ENCODE data around the gene PDLIM5.
A peak's percentile ranks its signal among the peaks of the same experiment; 100 is the strongest.

The PDLIM5 gene

GRCh38 chr4:94454405-94454804 is 2.7 kb downstream of the PDLIM5 start:
- TF ChIP-seq RARB (CRISPR knock-in tag; IDR thresholded peaks at IDR 0.05), result no peak
- no peak for TF ChIP-seq ZNF8 (CRISPR knock-in tag; IDR thresholded peaks at IDR 0.05)
- no peak for TF ChIP-seq ZNF565 (CRISPR knock-in tag; conservative IDR thresholded peaks at IDR 0.05; ENCODE audit: low read depth)
- no peak for TF ChIP-seq TCF4 (CRISPR knock-in tag; IDR thresholded peaks at IDR 0.05; ENCODE audit: borderline replicate concordance)
- no peak for TF ChIP-seq ZC3H10 (CRISPR knock-in tag; IDR thresholded peaks at IDR 0.05)
- TF ChIP-seq BACH2 (CRISPR knock-in tag; IDR thresholded peaks at IDR 0.05; ENCODE audit: borderline replicate concordance), result no peak
- TF ChIP-seq PPARA (CRISPR knock-in tag; IDR thresholded peaks at IDR 0.05; ENCODE audit: borderline replicate concordance), result no peak
- no peak for TF ChIP-seq ARNTL (CRISPR knock-in tag; IDR thresholded peaks at IDR 0.05; ENCODE audit: borderline replicate concordance, low read depth)
- TF ChIP-seq OSR1 (CRISPR knock-in tag; IDR thresholded peaks at IDR 0.05), result no peak
- no peak for TF ChIP-seq SNAI2 (CRISPR knock-in tag; IDR thresholded peaks at IDR 0.05)
- no peak for TF ChIP-seq TOX (CRISPR knock-in tag; IDR thresholded peaks at IDR 0.05; ENCODE audit: borderline replicate concordance)
- TF ChIP-seq ESRRG (CRISPR knock-in tag; IDR thresholded peaks at IDR 0.05), result no peak
- no peak for TF ChIP-seq GLIS3 (CRISPR knock-in tag; IDR thresholded peaks at IDR 0.05)
- TF ChIP-seq, protein P1, sequence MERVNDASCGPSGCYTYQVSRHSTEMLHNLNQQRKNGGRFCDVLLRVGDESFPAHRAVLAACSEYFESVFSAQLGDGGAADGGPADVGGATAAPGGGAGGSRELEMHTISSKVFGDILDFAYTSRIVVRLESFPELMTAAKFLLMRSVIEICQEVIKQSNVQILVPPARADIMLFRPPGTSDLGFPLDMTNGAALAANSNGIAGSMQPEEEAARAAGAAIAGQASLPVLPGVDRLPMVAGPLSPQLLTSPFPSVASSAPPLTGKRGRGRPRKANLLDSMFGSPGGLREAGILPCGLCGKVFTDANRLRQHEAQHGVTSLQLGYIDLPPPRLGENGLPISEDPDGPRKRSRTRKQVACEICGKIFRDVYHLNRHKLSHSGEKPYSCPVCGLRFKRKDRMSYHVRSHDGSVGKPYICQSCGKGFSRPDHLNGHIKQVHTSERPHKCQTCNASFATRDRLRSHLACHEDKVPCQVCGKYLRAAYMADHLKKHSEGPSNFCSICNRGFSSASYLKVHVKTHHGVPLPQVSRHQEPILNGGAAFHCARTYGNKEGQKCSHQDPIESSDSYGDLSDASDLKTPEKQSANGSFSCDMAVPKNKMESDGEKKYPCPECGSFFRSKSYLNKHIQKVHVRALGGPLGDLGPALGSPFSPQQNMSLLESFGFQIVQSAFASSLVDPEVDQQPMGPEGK (CRISPR knock-in tag; IDR thresholded peaks at IDR 0.05; ENCODE audit: borderline replicate concordance), result no peak
- TF ChIP-seq ZFP3 (CRISPR knock-in tag; IDR thresholded peaks at IDR 0.05), result no peak
- no peak for TF ChIP-seq TSHZ2 (CRISPR knock-in tag; IDR thresholded peaks at IDR 0.05)
- no peak for TF ChIP-seq CREB5 (CRISPR knock-in tag; IDR thresholded peaks at IDR 0.05; ENCODE audit: low read depth)
- no peak for ATAC-seq

GRCh38 chr4:94455081-94455480 is 3.3 kb downstream of the PDLIM5 start:
- no peak for TF ChIP-seq POU6F1 (CRISPR knock-in tag; IDR thresholded peaks at IDR 0.05; ENCODE audit: borderline replicate concordance, low read depth)
- no peak for TF ChIP-seq ZNF8 (CRISPR knock-in tag; IDR thresholded peaks at IDR 0.05)
- no peak for TF ChIP-seq GLIS3 (CRISPR knock-in tag; IDR thresholded peaks at IDR 0.05)
- TF ChIP-seq ARNTL (CRISPR knock-in tag; IDR thresholded peaks at IDR 0.05; ENCODE audit: borderline replicate concordance, low read depth), result no peak
- TF ChIP-seq SNAI2 (CRISPR knock-in tag; IDR thresholded peaks at IDR 0.05), result no peak
- TF ChIP-seq ZC3H10 (CRISPR knock-in tag; IDR thresholded peaks at IDR 0.05), result no peak
- no peak for TF ChIP-seq ZFP3 (CRISPR knock-in tag; IDR thresholded peaks at IDR 0.05)
- no peak for TF ChIP-seq ISL1 (CRISPR knock-in tag; IDR thresholded peaks at IDR 0.05)
- TF ChIP-seq TOX (CRISPR knock-in tag; IDR thresholded peaks at IDR 0.05; ENCODE audit: borderline replicate concordance), result no peak
- TF ChIP-seq ZFP30 (CRISPR knock-in tag; IDR thresholded peaks at IDR 0.05), result no peak
- no peak for TF ChIP-seq ZNF70 (CRISPR knock-in tag; IDR thresholded peaks at IDR 0.05)
- no peak for ATAC-seq

GRCh38 chr4:94457692-94458106 is 6.0 kb downstream of the PDLIM5 start:
- no peak for TF ChIP-seq OSR1 (CRISPR knock-in tag; IDR thresholded peaks at IDR 0.05)
- 0 out of 3 replicates have a peak, but pooled peaks have one; percentile 13 for ATAC-seq

GRCh38 chr4:94458682-94459081 is 6.9 kb downstream of the PDLIM5 start:
- no peak for ATAC-seq
- no peak for TF ChIP-seq POU6F1 (CRISPR knock-in tag; IDR thresholded peaks at IDR 0.05; ENCODE audit: borderline replicate concordance, low read depth)
- no peak for TF ChIP-seq ZNF8 (CRISPR knock-in tag; IDR thresholded peaks at IDR 0.05)
- TF ChIP-seq PPARA (CRISPR knock-in tag; IDR thresholded peaks at IDR 0.05; ENCODE audit: borderline replicate concordance), result no peak
- no peak for TF ChIP-seq TOX (CRISPR knock-in tag; IDR thresholded peaks at IDR 0.05; ENCODE audit: borderline replicate concordance)
- TF ChIP-seq ZNF565 (CRISPR knock-in tag; conservative IDR thresholded peaks at IDR 0.05; ENCODE audit: low read depth), result no peak
- TF ChIP-seq ZFP30 (CRISPR knock-in tag; IDR thresholded peaks at IDR 0.05), result no peak
- no peak for TF ChIP-seq ZNF70 (CRISPR knock-in tag; IDR thresholded peaks at IDR 0.05)
- TF ChIP-seq ISL1 (CRISPR knock-in tag; IDR thresholded peaks at IDR 0.05), result no peak
- TF ChIP-seq SNAI2 (CRISPR knock-in tag; IDR thresholded peaks at IDR 0.05), result no peak
- TF ChIP-seq TSHZ2 (CRISPR knock-in tag; IDR thresholded peaks at IDR 0.05), result no peak
- no peak for TF ChIP-seq BACH2 (CRISPR knock-in tag; IDR thresholded peaks at IDR 0.05; ENCODE audit: borderline replicate concordance)
- TF ChIP-seq ZC3H10 (CRISPR knock-in tag; IDR thresholded peaks at IDR 0.05), result no peak
- no peak for TF ChIP-seq ESRRG (CRISPR knock-in tag; IDR thresholded peaks at IDR 0.05)
- no peak for TF ChIP-seq GLIS3 (CRISPR knock-in tag; IDR thresholded peaks at IDR 0.05)
- TF ChIP-seq TCF4 (CRISPR knock-in tag; IDR thresholded peaks at IDR 0.05; ENCODE audit: borderline replicate concordance), result no peak
- no peak for TF ChIP-seq RARB (CRISPR knock-in tag; IDR thresholded peaks at IDR 0.05)

All from SK-N-SH treated with all-trans-retinoic acid at 6 μM for 48 hours (cell line).